Loucy (cell line): ENCODE data around the gene NCF4.

ENCODE experiments used
- H2AFZ ChIP-seq: fragments of 200-600 bp; sonication (generic); 2 replicates; pipeline ENCODE4 v1.6.0; 2016; ENCODE audit warnings: antibody characterized with exemption, mild to moderate bottlenecking, low read length, moderate library complexity
- H3F3A ChIP-seq: fragments of 200-600 bp; 2 replicates; pipeline ENCODE4 v1.6.0; 2016; ENCODE audit warnings: antibody characterized with exemption, low read depth, mild to moderate bottlenecking
- H3K27me3 ChIP-seq: fragments of 200-600 bp; sonication (generic); 2 replicates; pipeline ENCODE4 v1.6.1; 2014; ENCODE audit warnings: low read length, mild to moderate bottlenecking; ENCODE audit not compliant: insufficient read depth, poor library complexity, severe bottlenecking
- H3K36me3 ChIP-seq: fragments of 200-600 bp; sonication (generic); 2 replicates; pipeline ENCODE4 v1.6.1; 2016; ENCODE audit warnings: low read length; ENCODE audit not compliant: insufficient read depth
- H3K4me1 ChIP-seq: fragments of 200-600 bp; sonication (generic); 2 replicates; pipeline ENCODE4 v1.5.1; 2014; ENCODE audit warnings: low read length, mild to moderate bottlenecking; ENCODE audit not compliant: insufficient read depth, poor library complexity, severe bottlenecking
- H3K4me2 ChIP-seq: fragments of 200-600 bp; sonication (generic); 2 replicates; pipeline ENCODE4 v1.6.0; 2014; ENCODE audit warnings: antibody characterized with exemption, low read length, low read depth, mild to moderate bottlenecking; ENCODE audit not compliant: poor library complexity, severe bottlenecking
- H3K4me3 ChIP-seq: fragments of 200-600 bp; sonication (generic); 2 replicates; pipeline ENCODE4 v1.5.1; 2014; ENCODE audit warnings: low read length, mild to moderate bottlenecking, mixed read lengths; ENCODE audit not compliant: poor library complexity, severe bottlenecking
- H3K79me2 ChIP-seq: fragments of 200-600 bp; sonication (generic); 2 replicates; pipeline ENCODE4 v1.6.1; 2014; ENCODE audit warnings: low read length; ENCODE audit not compliant: insufficient read depth
- H3K9ac ChIP-seq: fragments of 200-600 bp; sonication (generic); 2 replicates; pipeline ENCODE4 v1.6.0; 2014; ENCODE audit warnings: mild to moderate bottlenecking, low read depth, low read length, moderate library complexity; ENCODE audit not compliant: poor library complexity, severe bottlenecking
- H3K9me2 ChIP-seq: fragments of 200-600 bp; sonication (generic); replicated peaks from 2 replicates; pipeline ENCODE4 v1.6.1; 2016; ENCODE audit warnings: low read depth, low read length, mixed read lengths
- H3K9me3 ChIP-seq: fragments of 200-600 bp; sonication (generic); 2 replicates; pipeline ENCODE4 v1.6.1; 2014; ENCODE audit warnings: mild to moderate bottlenecking, antibody characterized with exemption, low read length, low read depth; ENCODE audit not compliant: insufficient read depth
- H4K20me1 ChIP-seq: fragments of 200-600 bp; sonication (generic); 2 replicates; pipeline ENCODE4 v1.6.0; 2014; ENCODE audit warnings: antibody characterized with exemption, low read length, mild to moderate bottlenecking; ENCODE audit not compliant: insufficient read depth, poor library complexity, severe bottlenecking
- EZH2phosphoT487 ChIP-seq: fragments of 200-600 bp; IDR thresholded peaks from 2 replicates; pipeline ENCODE4 v1.6.1; 2018; ENCODE audit warnings: antibody characterized with exemption, mild to moderate bottlenecking, moderate library complexity, borderline replicate concordance
- TF ChIP-seq, protein P1 (sequence below): fragments of 200-600 bp; sonication (generic); conservative IDR thresholded peaks from 2 replicates; pipeline ENCODE4 v1.5.1; 2014; ENCODE audit warnings: mild to moderate bottlenecking, antibody characterized with exemption, low read length

NCF4 gene

GRCh38 chr22:36894266-36894665 lies 33.5 kb downstream of the NCF4 start:
- Histone ChIP-seq H2AFZ (no peak overlapping the region), H3K9me2 (no peaks in the 10 kb centered on the region), H3K27me3 (no peaks in the 10 kb centered on the region), H3K36me3 (no peaks in the 10 kb centered on the region), H3K9ac (no peak overlapping the region), H3K79me2 (no peaks in the 10 kb centered on the region), H4K20me1 (no peaks in the 10 kb centered on the region), H3K4me2 (no peak overlapping the region), H3K4me3 (no peak overlapping the region), H3K4me1 (no peaks in the 10 kb centered on the region), H3K9me3 (no peaks in the 10 kb centered on the region), H3F3A (no peaks in the 10 kb centered on the region)
- TF ChIP-seq, protein P1, sequence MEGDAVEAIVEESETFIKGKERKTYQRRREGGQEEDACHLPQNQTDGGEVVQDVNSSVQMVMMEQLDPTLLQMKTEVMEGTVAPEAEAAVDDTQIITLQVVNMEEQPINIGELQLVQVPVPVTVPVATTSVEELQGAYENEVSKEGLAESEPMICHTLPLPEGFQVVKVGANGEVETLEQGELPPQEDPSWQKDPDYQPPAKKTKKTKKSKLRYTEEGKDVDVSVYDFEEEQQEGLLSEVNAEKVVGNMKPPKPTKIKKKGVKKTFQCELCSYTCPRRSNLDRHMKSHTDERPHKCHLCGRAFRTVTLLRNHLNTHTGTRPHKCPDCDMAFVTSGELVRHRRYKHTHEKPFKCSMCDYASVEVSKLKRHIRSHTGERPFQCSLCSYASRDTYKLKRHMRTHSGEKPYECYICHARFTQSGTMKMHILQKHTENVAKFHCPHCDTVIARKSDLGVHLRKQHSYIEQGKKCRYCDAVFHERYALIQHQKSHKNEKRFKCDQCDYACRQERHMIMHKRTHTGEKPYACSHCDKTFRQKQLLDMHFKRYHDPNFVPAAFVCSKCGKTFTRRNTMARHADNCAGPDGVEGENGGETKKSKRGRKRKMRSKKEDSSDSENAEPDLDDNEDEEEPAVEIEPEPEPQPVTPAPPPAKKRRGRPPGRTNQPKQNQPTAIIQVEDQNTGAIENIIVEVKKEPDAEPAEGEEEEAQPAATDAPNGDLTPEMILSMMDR = no peak
- TF ChIP-seq EZH2phosphoT487 = no peak

DNA sequence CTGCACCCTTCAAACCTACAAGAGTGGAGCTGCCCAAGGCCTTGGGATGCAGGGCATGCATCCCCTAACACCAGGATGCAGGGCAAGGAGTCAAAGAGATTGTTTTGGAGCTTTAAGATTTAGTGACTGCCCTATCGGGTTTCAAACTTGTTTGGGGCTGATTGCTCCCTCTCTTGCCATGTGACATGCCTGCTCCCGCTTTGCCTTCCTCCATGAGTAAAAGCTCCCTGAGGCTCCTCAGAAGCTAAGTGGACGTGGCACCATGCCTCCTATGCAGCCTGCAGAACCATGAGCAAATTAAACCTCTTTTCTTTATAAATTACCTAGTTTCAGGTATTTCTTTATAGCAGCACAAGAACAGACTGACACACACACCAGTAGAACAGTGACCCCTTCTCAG lies 36.8 kb downstream of the NCF4 start:
- H3K4me1 ChIP-seq = no peaks in the 10 kb centered on the region
- no peaks in the 10 kb centered on the region for H3K9me2 ChIP-seq
- H3K79me2 ChIP-seq = no peaks in the 10 kb centered on the region
- no peak overlapping the region for H3K9ac ChIP-seq
- no peak overlapping the region for H3K4me3 ChIP-seq
- no peaks in the 10 kb centered on the region for H3K9me3 ChIP-seq
- no peak overlapping the region for H3K4me2 ChIP-seq
- no peaks in the 10 kb centered on the region for H3F3A ChIP-seq
- H3K27me3 ChIP-seq = no peaks in the 10 kb centered on the region
- no peaks in the 10 kb centered on the region for H4K20me1 ChIP-seq
- no peak overlapping the region for H2AFZ ChIP-seq
- H3K36me3 ChIP-seq = no peaks in the 10 kb centered on the region
- no peak for TF ChIP-seq EZH2phosphoT487
- TF ChIP-seq, protein P1 = no peak

DNA sequence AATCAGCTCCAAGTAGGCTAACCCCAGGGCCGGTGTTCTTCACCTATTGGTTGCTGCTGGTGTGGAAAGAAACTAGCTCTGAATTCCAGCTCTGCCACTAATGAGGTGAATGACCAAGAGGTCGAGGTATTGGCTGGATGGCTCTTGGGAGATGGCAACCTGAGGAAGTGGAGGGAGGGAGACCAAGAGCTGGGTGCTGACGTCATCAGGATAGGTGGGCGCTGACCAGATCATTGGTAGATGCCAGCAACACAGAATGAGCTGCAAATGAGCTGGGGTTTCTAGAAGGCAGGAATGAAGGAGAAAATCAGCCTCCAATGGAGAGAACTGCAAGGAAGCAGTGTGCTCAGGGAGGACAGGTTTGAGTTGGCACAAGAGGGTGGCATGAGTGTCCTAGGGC lies 37.9 kb downstream of the NCF4 start:
- no peaks in the 10 kb centered on the region for H3K36me3 ChIP-seq
- no peak overlapping the region for H3K4me2 ChIP-seq
- TF ChIP-seq, protein P1 = no peak
- TF ChIP-seq EZH2phosphoT487 = no peak
- H3K9me3 ChIP-seq = no peaks in the 10 kb centered on the region
- H3K4me3 ChIP-seq = no peak overlapping the region
- no peaks in the 10 kb centered on the region for H3K4me1 ChIP-seq
- no peaks in the 10 kb centered on the region for H3K27me3 ChIP-seq
- H3F3A ChIP-seq = no peaks in the 10 kb centered on the region
- H2AFZ ChIP-seq = no peak overlapping the region
- no peaks in the 10 kb centered on the region for H3K79me2 ChIP-seq
- H4K20me1 ChIP-seq = no peaks in the 10 kb centered on the region
- H3K9me2 ChIP-seq = no peaks in the 10 kb centered on the region
- no peak overlapping the region for H3K9ac ChIP-seq
